ENCODE data around the gene CNTNAP5. TPM values are rescaled to one million over a fixed set of nuclear protein-coding genes. Genes with fewer than 3 reads are reported as not detected.

Gene CNTNAP5
- total and polyA plus RNA-seq, 2 donors (not counting 1 experiment from before 2014, with no cell fraction given): not detected

- no peak overlapping the region for H3K4me3 ChIP-seq (ENCODE audit: control extremely low read depth in 1 of 5, extremely low read depth in 1 of 5, insufficient read depth in 1 of 5, low read depth in 2 of 5, low read length in 4 of 5)
- H3K9me3 ChIP-seq (ENCODE audit: control extremely low read depth in 1 of 3, control insufficient read depth in 2 of 3, insufficient read depth in 1 of 3, low read length in 2 of 3): no peaks in the 10 kb centered on the region
- H3K79me2 ChIP-seq (ENCODE audit: control insufficient read depth, insufficient read depth, low read length): no peaks in the 10 kb centered on the region
- H3K27ac ChIP-seq (ENCODE audit: low read length in 2 of 2): no peak overlapping the region
- H3K4me1 ChIP-seq (ENCODE audit: control insufficient read depth in 2 of 2, insufficient read depth in 2 of 2, low read length in 2 of 2): no peaks in the 10 kb centered on the region
- DNase-seq (no peak), ATAC-seq (ENCODE audit: low read depth) (no peak)
- no peak overlapping the region for H3K9ac ChIP-seq (ENCODE audit: low read length)
- H3K27me3 ChIP-seq (replicated peaks in 1 of 4; ENCODE audit: control extremely low read depth in 1 of 4, control insufficient read depth in 3 of 4, insufficient read depth in 4 of 4, low read length in 3 of 4): no peaks in the 10 kb centered on the region
- Mint-ChIP-seq H3K27me3 (no peaks in the 10 kb centered on the region), H3K4me3 (no peak overlapping the region), H3K9me3 (ENCODE audit: insufficient read depth) (peaks cover 14% of the 10 kb centered on the region), H3K27ac (no peak overlapping the region), H3K4me1 (no peaks in the 10 kb centered on the region)
- intact Hi-C loops (cut with micrococcal nuclease): no loop called here
- no peak overlapping the region for H3K4me2 ChIP-seq (replicated peaks; ENCODE audit: low read depth, low read length, poor library complexity, severe bottlenecking)
- ChIA-PET CTCF (no interaction called here), POLR2A (no interaction called here)
- no peak overlapping the region for H2AFZ ChIP-seq (ENCODE audit: insufficient read depth, low read depth, low read length, poor library complexity, severe bottlenecking)
- WGBS (ENCODE audit: insufficient coverage): 77% methylated on average over 4 of the region's 5 CpGs
- H4K20me1 ChIP-seq (ENCODE audit: control insufficient read depth, insufficient read depth, low read length, poor library complexity, severe bottlenecking): no peaks in the 10 kb centered on the region
- TF ChIP-seq, protein P1, sequence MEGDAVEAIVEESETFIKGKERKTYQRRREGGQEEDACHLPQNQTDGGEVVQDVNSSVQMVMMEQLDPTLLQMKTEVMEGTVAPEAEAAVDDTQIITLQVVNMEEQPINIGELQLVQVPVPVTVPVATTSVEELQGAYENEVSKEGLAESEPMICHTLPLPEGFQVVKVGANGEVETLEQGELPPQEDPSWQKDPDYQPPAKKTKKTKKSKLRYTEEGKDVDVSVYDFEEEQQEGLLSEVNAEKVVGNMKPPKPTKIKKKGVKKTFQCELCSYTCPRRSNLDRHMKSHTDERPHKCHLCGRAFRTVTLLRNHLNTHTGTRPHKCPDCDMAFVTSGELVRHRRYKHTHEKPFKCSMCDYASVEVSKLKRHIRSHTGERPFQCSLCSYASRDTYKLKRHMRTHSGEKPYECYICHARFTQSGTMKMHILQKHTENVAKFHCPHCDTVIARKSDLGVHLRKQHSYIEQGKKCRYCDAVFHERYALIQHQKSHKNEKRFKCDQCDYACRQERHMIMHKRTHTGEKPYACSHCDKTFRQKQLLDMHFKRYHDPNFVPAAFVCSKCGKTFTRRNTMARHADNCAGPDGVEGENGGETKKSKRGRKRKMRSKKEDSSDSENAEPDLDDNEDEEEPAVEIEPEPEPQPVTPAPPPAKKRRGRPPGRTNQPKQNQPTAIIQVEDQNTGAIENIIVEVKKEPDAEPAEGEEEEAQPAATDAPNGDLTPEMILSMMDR (IDR thresholded peaks at IDR 0.05): no peak
- no peak for TF ChIP-seq EZH2 (IDR thresholded peaks at IDR 0.05; ENCODE audit: borderline replicate concordance, insufficient read depth, low read depth, low read length, poor library complexity, severe bottlenecking)
- H3K36me3 ChIP-seq (replicated peaks in 1 of 2; ENCODE audit: control extremely low read depth in 1 of 2, control insufficient read depth in 1 of 2, extremely low read depth in 1 of 2, insufficient read depth in 2 of 2, low read length in 1 of 2): no peaks in the 10 kb centered on the region
These were observed 858.5 kb downstream of the CNTNAP5 start for GRCh38 chr2:124883595-124883994.

- H3K4me3 Mint-ChIP-seq: no peak overlapping the region
- Histone ChIP-seq H2AFZ (ENCODE audit: insufficient read depth, low read depth, low read length, poor library complexity, severe bottlenecking) (no peak overlapping the region), H3K79me2 (ENCODE audit: control insufficient read depth, insufficient read depth, low read length) (no peaks in the 10 kb centered on the region), H3K4me2 (replicated peaks; ENCODE audit: low read depth, low read length, poor library complexity, severe bottlenecking) (no peak overlapping the region), H3K36me3 (replicated peaks in 1 of 2; ENCODE audit: control extremely low read depth in 1 of 2, control insufficient read depth in 1 of 2, extremely low read depth in 1 of 2, insufficient read depth in 2 of 2, low read length in 1 of 2) (no peaks in the 10 kb centered on the region), H4K20me1 (ENCODE audit: control insufficient read depth, insufficient read depth, low read length, poor library complexity, severe bottlenecking) (no peaks in the 10 kb centered on the region), H3K9me3 (ENCODE audit: control extremely low read depth in 1 of 3, control insufficient read depth in 2 of 3, insufficient read depth in 1 of 3, low read length in 2 of 3) (no peaks in the 10 kb centered on the region), H3K27me3 (replicated peaks in 1 of 4; ENCODE audit: control extremely low read depth in 1 of 4, control insufficient read depth in 3 of 4, insufficient read depth in 4 of 4, low read length in 3 of 4) (no peaks in the 10 kb centered on the region), H3K4me3 (ENCODE audit: control extremely low read depth in 1 of 5, extremely low read depth in 1 of 5, insufficient read depth in 1 of 5, low read depth in 2 of 5, low read length in 4 of 5) (no peak overlapping the region), H3K9ac (ENCODE audit: low read length) (no peak overlapping the region), H3K4me1 (ENCODE audit: control insufficient read depth in 2 of 2, insufficient read depth in 2 of 2, low read length in 2 of 2) (no peaks in the 10 kb centered on the region), H3K27ac (ENCODE audit: low read length in 2 of 2) (no peak overlapping the region)
- ChIA-PET POLR2A (no interaction called here), CTCF (no interaction called here)
- no peak overlapping the region for H3K27ac Mint-ChIP-seq
- intact Hi-C loops (cut with micrococcal nuclease): no loop called here
- no peak for ATAC-seq (ENCODE audit: low read depth)
- H3K27me3 Mint-ChIP-seq: no peaks in the 10 kb centered on the region
- no peaks in the 10 kb centered on the region for H3K4me1 Mint-ChIP-seq
- DNase-seq: no peak
- TF ChIP-seq, protein P1 (IDR thresholded peaks at IDR 0.05): no peak
- TF ChIP-seq EZH2 (IDR thresholded peaks at IDR 0.05; ENCODE audit: borderline replicate concordance, insufficient read depth, low read depth, low read length, poor library complexity, severe bottlenecking): no peak
- H3K9me3 Mint-ChIP-seq (ENCODE audit: insufficient read depth): peaks cover 16% of the 10 kb centered on the region
- no CpG with 5 or more reads among the region's 2 CpGs for WGBS (ENCODE audit: insufficient coverage)
These were observed 859.2 kb downstream of the CNTNAP5 start for GRCh38 chr2:124884315-124884714.
